IMR-90 (cell line): ENCODE results near the gene DENND1A. TPM values are rescaled to one million over a fixed set of nuclear protein-coding genes. Genes with fewer than 3 reads are reported as not detected.

ENCODE experiments used
- ATAC-seq: fragments of 200-7000 bp; cut with Tn5 transposase; 2 replicates; pipeline ENCODE4 v1.9.1; 2020; ENCODE audit warnings: low read depth, mild to moderate bottlenecking, moderate library complexity
- BruUV-seq: library from RNA; stranded (reverse); fragments of 400-500 nt; replicated peaks from 2 replicates; lab custom pipeline; 2021; lab: Mats Ljungman, UMichigan
- CTCF ChIA-PET: fragments of 300-600 bp; formaldehyde crosslinking; extraction: SDS; loops from one replicate; lab custom pipeline; 2021; ENCODE audit warnings: antibody characterized with exemption; lab: Yijun Ruan, JAX
- POLR2A ChIA-PET: fragments of 300-600 bp; sonication (Branson Sonifier 250); formaldehyde crosslinking; loops from one replicate; lab custom pipeline; 2022; ENCODE audit warnings: antibody characterized with exemption; ENCODE audit not compliant: unreplicated experiment; lab: Charles Lee
- DNase-seq: peaks from one replicate; pipeline ENCODE4 v3.0.0; 2013
- H2AFZ ChIP-seq: replicated peaks from 2 replicates; pipeline ENCODE3; 2013; ENCODE audit warnings: low read length, mild to moderate bottlenecking; ENCODE audit not compliant: poor library complexity
- H2AK5ac ChIP-seq: 2 replicates; pipeline ENCODE4 v1.6.1; 2013; ENCODE audit warnings: low read depth, low read length, inconsistent platforms
- H2AK9ac ChIP-seq: replicated peaks from 2 replicates; pipeline ENCODE3; 2013; ENCODE audit warnings: mild to moderate bottlenecking, low read depth, low read length, moderate library complexity; ENCODE audit not compliant: poor library complexity
- H2BK120ac ChIP-seq: 2 replicates; pipeline ENCODE4 v1.6.1; 2013; ENCODE audit warnings: low read depth, low read length, inconsistent platforms
- H2BK15ac ChIP-seq: 3 replicates; pipeline ENCODE4 v1.6.1; 2013; ENCODE audit warnings: low read depth, low read length, inconsistent platforms
- H2BK20ac ChIP-seq: 2 replicates; pipeline ENCODE4 v1.6.1; 2013; ENCODE audit warnings: low read depth, mild to moderate bottlenecking, inconsistent platforms, low read length, moderate library complexity
- H2BK5ac ChIP-seq: 2 replicates; pipeline ENCODE4 v1.6.1; 2013; ENCODE audit warnings: mild to moderate bottlenecking, low read depth, low read length, inconsistent platforms; ENCODE audit not compliant: poor library complexity, severe bottlenecking
- H3K14ac ChIP-seq: replicated peaks from 2 replicates; pipeline ENCODE4 v1.6.1; 2013; ENCODE audit warnings: low read depth, low read length, inconsistent platforms
- H3K18ac ChIP-seq: 2 replicates; pipeline ENCODE4 v1.6.1; 2013; ENCODE audit warnings: low read depth, low read length, control low read depth
- H3K23ac ChIP-seq: 2 replicates; pipeline ENCODE4 v1.6.1; 2013; ENCODE audit warnings: low read depth, low read length, inconsistent platforms
- H3K27ac ChIP-seq: 2 replicates; pipeline ENCODE4 v1.5.1; 2013; ENCODE audit warnings: mild to moderate bottlenecking, control low read depth, low read length; ENCODE audit not compliant: insufficient read depth
- H3K27me3 ChIP-seq: 2 replicates; pipeline ENCODE4 v1.6.1; 2013; ENCODE audit warnings: low read length; ENCODE audit not compliant: control insufficient read depth, insufficient read depth
- H3K36me3 ChIP-seq: 2 replicates; pipeline ENCODE4 v1.6.1; 2013; ENCODE audit warnings: low read length, mixed read lengths; ENCODE audit not compliant: control insufficient read depth, insufficient read depth
- H3K4ac ChIP-seq: 2 replicates; pipeline ENCODE4 v1.6.1; 2013; ENCODE audit warnings: low read depth, low read length, inconsistent platforms
- H3K4me1 ChIP-seq: 2 replicates; pipeline ENCODE4 v1.6.1; 2013; ENCODE audit warnings: low read length, mixed read lengths; ENCODE audit not compliant: control insufficient read depth, insufficient read depth
- H3K4me2 ChIP-seq: 2 replicates; pipeline ENCODE4 v1.6.1; 2013; ENCODE audit warnings: low read depth, mild to moderate bottlenecking, control low read depth, low read length, moderate library complexity
- H3K4me3 ChIP-seq: 2 replicates; pipeline ENCODE4 v1.5.1; 2013; ENCODE audit warnings: low read depth, mild to moderate bottlenecking, control low read depth, low read length, moderate library complexity; ENCODE audit not compliant: insufficient read depth
- H3K56ac ChIP-seq: 2 replicates; pipeline ENCODE4 v1.6.1; 2013; ENCODE audit warnings: low read length, inconsistent platforms; ENCODE audit not compliant: insufficient read depth; ENCODE audit errors: extremely low read depth
- H3K79me1 ChIP-seq, 2 experiments: 2 replicates each; pipeline ENCODE4 v1.6.1; 2013; ENCODE audit warnings: low read length in 2 of 2, inconsistent platforms in 1 of 2, low read depth in 1 of 2
- H3K9ac ChIP-seq: 2 replicates; pipeline ENCODE4 v1.6.1; 2013; ENCODE audit warnings: low read depth, low read length, control low read depth
- H3K9me1 ChIP-seq: 2 replicates; pipeline ENCODE4 v1.6.1; 2013; ENCODE audit warnings: low read length, inconsistent platforms; ENCODE audit not compliant: insufficient read depth
- H3K9me3 ChIP-seq: 2 replicates; pipeline ENCODE4 v1.6.1; 2013; ENCODE audit warnings: low read length; ENCODE audit not compliant: control insufficient read depth, insufficient read depth
- H4K20me1 ChIP-seq: 2 replicates; pipeline ENCODE4 v1.6.1; 2013; ENCODE audit warnings: low read length, inconsistent platforms; ENCODE audit not compliant: insufficient read depth
- H4K5ac ChIP-seq: 2 replicates; pipeline ENCODE4 v1.6.1; 2013; ENCODE audit warnings: mild to moderate bottlenecking, low read depth, low read length, control low read depth
- H4K8ac ChIP-seq, 2 experiments: 2 replicates each; pipeline ENCODE4 v1.6.1; 2013; ENCODE audit warnings: low read depth in 2 of 2, low read length in 2 of 2, control low read depth in 1 of 2, inconsistent platforms in 1 of 2
- H4K91ac ChIP-seq: 2 replicates; pipeline ENCODE4 v1.6.1; 2013; ENCODE audit warnings: low read depth, low read length, inconsistent platforms; ENCODE audit not compliant: insufficient read depth
- BHLHE40 ChIP-seq: fragments of 150-350 bp; IDR thresholded peaks from 2 replicates; pipeline ENCODE4 v1.6.1; 2016; ENCODE audit warnings: mild to moderate bottlenecking, low read depth, low read length
- CHD1 ChIP-seq: IDR thresholded peaks from 2 replicates; pipeline ENCODE4 v1.6.1; 2012; ENCODE audit warnings: low read depth, low read length, improper control_type of control experiment
- MAZ ChIP-seq: IDR thresholded peaks from 2 replicates; pipeline ENCODE4 v1.6.1; 2012; ENCODE audit warnings: low read depth, mild to moderate bottlenecking, low read length, improper control_type of control experiment, moderate library complexity, borderline replicate concordance
- NFE2L2 ChIP-seq: fragments of 150-350 bp; IDR thresholded peaks from 2 replicates; pipeline ENCODE4 v1.6.1; 2016; ENCODE audit warnings: low read depth, mild to moderate bottlenecking, low read length
- RCOR1 ChIP-seq: IDR thresholded peaks from 2 replicates; pipeline ENCODE4 v1.6.1; 2012; ENCODE audit warnings: mild to moderate bottlenecking, low read length, improper control_type of control experiment; ENCODE audit not compliant: insufficient replicate concordance
- RFX5 ChIP-seq: IDR thresholded peaks from 2 replicates; pipeline ENCODE4 v1.8.0; 2012; ENCODE audit warnings: low read depth, mild to moderate bottlenecking, low read length, moderate library complexity
- WGBS, 2 experiments: methylation state at CpG; one replicate each; pipeline versions ENCODE4 v1.1.5 to v1.1.7; 2013; ENCODE audit warnings: missing lambda C conversion rate in 2 of 2; ENCODE audit not compliant: insufficient read length in 1 of 2; ENCODE audit errors: extremely low coverage in 2 of 2; 5-methylcytosine and 5-hydroxymethylcytosine counted together
- dilution Hi-C: fragments of 300-500 bp; cut with HindIII; formaldehyde crosslinking; loops from one replicate; pipeline ENCODE4 v1.14.3; 2018; ENCODE audit warnings: low sequenced_read_pairs; ENCODE audit not compliant: unreplicated experiment
- in situ Hi-C: fragments of 300-500 bp; cut with MboI; formaldehyde crosslinking; loops from 3 replicates; pipeline ENCODE4 v1.14.3; 2019; ENCODE audit warnings: low sequenced_read_pairs, inconsistent platforms, mixed read lengths
- intact Hi-C: fragments of 100-400 bp; cut with micrococcal nuclease; formaldehyde crosslinking; loops from 2 replicates; pipeline ENCODE4 v1.10.0; 2022
- polyA plus RNA-seq, 3 experiments: library from polyadenylated mRNA; depleted of rRNA; stranded (reverse); fragments of >200 nt; gene quantifications; 2 replicates each; pipeline ENCODE4 v1.2.3, GENCODE V29; 2012; ENCODE audit warnings: low replicate concordance in 1 of 3
- total RNA-seq: library from RNA; depleted of rRNA; stranded (reverse); fragments of >200 nt; gene quantifications from 2 replicates; pipeline ENCODE4 v1.2.3, GENCODE V29; 2012

Gene DENND1A
- total and polyA plus RNA-seq, 2 of the 4 experiments (the other 2 are of a cell fraction), result 21.4 to 27.6 TPM

GRCh38 chr9:123723135-123723875 lies 206.6 kb downstream of the DENND1A start:
- BruUV-seq, result no TSS peak
- H2BK120ac ChIP-seq, result no peak overlapping the region
- intact Hi-C loops, result loop anchor here (10.0 kb wide), 1 partner anchor 531 kb away; the partner anchor contains the start of gene NEK6

More at GRCh38 chr9:123723135-123723875, 206.6 kb downstream of the DENND1A start:
- in situ Hi-C loops (no loop called here), dilution Hi-C loops (no loop called here)
- POLR2A ChIA-PET, result no interaction called here
- CTCF ChIA-PET, result interaction anchor here (1.8 kb wide), 1 partner anchor 317 kb away, joined by 9 read pairs; no protein-coding TSS in a partner anchor
- Histone ChIP-seq H3K56ac (no peak overlapping the region), H2BK15ac (no peak overlapping the region), H4K8ac (no peak overlapping the region), H4K91ac (no peak overlapping the region), H3K14ac (no peak overlapping the region), H3K27me3 (no peaks in the 10 kb centered on the region), H4K20me1 (no peaks in the 10 kb centered on the region), H3K9me3 (peaks cover 4% of the 10 kb centered on the region; the same call in 1 of the 2 replicates), H3K27ac (no peak overlapping the region), H3K4me3 (no peak overlapping the region), H2AFZ (no peak overlapping the region), H3K36me3 (no peaks in the 10 kb centered on the region), H3K9me1 (no peaks in the 10 kb centered on the region), H3K9ac (no peak overlapping the region), H2AK9ac (no peak overlapping the region), H3K18ac (no peak overlapping the region), H3K79me1 (peaks cover 0 to 4% of the 10 kb centered on the region in 2 experiments; a peak in 1 of 4 replicates), H3K4me1 (no peaks in the 10 kb centered on the region), H3K23ac (no peak overlapping the region), H2BK20ac (no peak overlapping the region), H3K4ac (no peak overlapping the region), H2BK5ac (no peak overlapping the region), H3K4me2 (no peak overlapping the region), H4K5ac (no peak overlapping the region), H2AK5ac (no peak overlapping the region)
- TF ChIP-seq RCOR1, result no peak
- no peak for TF ChIP-seq RFX5
- TF ChIP-seq MAZ, result no peak
- TF ChIP-seq BHLHE40, result no peak
- no peak for TF ChIP-seq NFE2L2
- TF ChIP-seq CHD1, result no peak
- ATAC-seq (no peak), DNase-seq (no peak)
- 100% methylated on average over 1 of the region's 4 CpGs; no CpG with 5 or more reads in 1 of the 2 experiments for WGBS, 2 experiments
